BE2C (cell line): Measurements from ENCODE around the gene MAN1A1.

ENCODE experiments used
- DNase-seq: peaks from one replicate; pipeline ENCODE4 v3.0.0-alpha.2; 2020
- H3K27me3 ChIP-seq: fragments of 250-450 bp; sonication (Bioruptor Pico); 2 replicates; pipeline ENCODE4 v1.5.1; 2020; ENCODE audit warnings: mild to moderate bottlenecking
- H3K36me3 ChIP-seq: fragments of 250-450 bp; sonication (Bioruptor Pico); 2 replicates; pipeline ENCODE4 v1.5.1; 2020; ENCODE audit warnings: mild to moderate bottlenecking
- H3K4me1 ChIP-seq: fragments of 250-450 bp; sonication (Bioruptor Pico); 2 replicates; pipeline ENCODE4 v1.5.1; 2020
- H3K4me3 ChIP-seq: 2 replicates; pipeline ENCODE4 v1.5.1; 2011; ENCODE audit warnings: low read depth, low read length
- H3K9me3 ChIP-seq: fragments of 250-450 bp; sonication (Bioruptor Pico); 2 replicates; pipeline ENCODE4 v1.5.1; 2020
- CTCF ChIP-seq: IDR thresholded peaks from 2 replicates; pipeline ENCODE4 v1.5.1; 2012; ENCODE audit warnings: mild to moderate bottlenecking, low read depth, low read length

The MAN1A1 gene

GRCh38 chr6:119370080-119370479 lies 20.5 kb upstream of the MAN1A1 start:
- Histone ChIP-seq H3K4me1 (no peaks in the 10 kb centered on the region), H3K27me3 (no peaks in the 10 kb centered on the region), H3K9me3 (no peaks in the 10 kb centered on the region), H3K4me3 (no peak overlapping the region), H3K36me3 (no peaks in the 10 kb centered on the region)
- DNase-seq, result no peak
- TF ChIP-seq CTCF, result no peak

GRCh38 chr6:119368921-119369320 lies 19.4 kb upstream of the MAN1A1 start:
- H3K9me3 ChIP-seq, result no peaks in the 10 kb centered on the region
- H3K36me3 ChIP-seq, result no peaks in the 10 kb centered on the region
- DNase-seq, result no peak

GRCh38 chr6:119361209-119361608 lies 11.6 kb upstream of the MAN1A1 start:
- no peak overlapping the region for H3K4me3 ChIP-seq
- no peaks in the 10 kb centered on the region for H3K9me3 ChIP-seq
- DNase-seq, result no peak
- H3K27me3 ChIP-seq, result no peaks in the 10 kb centered on the region
- no peak for TF ChIP-seq CTCF
- no peaks in the 10 kb centered on the region for H3K4me1 ChIP-seq
- H3K36me3 ChIP-seq, result no peaks in the 10 kb centered on the region

More at GRCh38 chr6:119368921-119369320, 19.4 kb upstream of the MAN1A1 start:
- H3K4me3 ChIP-seq, result no peak overlapping the region
- no peaks in the 10 kb centered on the region for H3K4me1 ChIP-seq
- no peak for TF ChIP-seq CTCF
- no peaks in the 10 kb centered on the region for H3K27me3 ChIP-seq

- no peaks in the 10 kb centered on the region for H3K27me3 ChIP-seq
- H3K4me3 ChIP-seq, result no peak overlapping the region
- peaks cover 3% of the 10 kb centered on the region; the same call in 1 of the 2 replicates for H3K4me1 ChIP-seq
- H3K9me3 ChIP-seq, result no peaks in the 10 kb centered on the region
- H3K36me3 ChIP-seq, result no peaks in the 10 kb centered on the region
- DNase-seq, result no peak
- TF ChIP-seq CTCF, result no peak
These were observed 10.8 kb upstream of the MAN1A1 start for GRCh38 chr6:119360262-119360915.

GRCh38 chr6:119355890-119356289 lies 6.3 kb upstream of the MAN1A1 start:
- TF ChIP-seq CTCF, result no peak
- no peak for DNase-seq
- Histone ChIP-seq H3K36me3 (no peaks in the 10 kb centered on the region), H3K4me1 (peaks cover 6% of the 10 kb centered on the region; the same call in 1 of the 2 replicates), H3K4me3 (no peak overlapping the region), H3K9me3 (no peaks in the 10 kb centered on the region), H3K27me3 (no peaks in the 10 kb centered on the region)

GRCh38 chr6:119355157-119355556 lies 5.6 kb upstream of the MAN1A1 start:
- TF ChIP-seq CTCF, result no peak
- Histone ChIP-seq H3K4me3 (no peak overlapping the region), H3K4me1 (peaks cover 6% of the 10 kb centered on the region; the same call in 1 of the 2 replicates), H3K9me3 (no peaks in the 10 kb centered on the region), H3K27me3 (no peaks in the 10 kb centered on the region), H3K36me3 (no peaks in the 10 kb centered on the region)
- no peak for DNase-seq
